ENCODE measurements around the gene VEGFB. TPM values are rescaled to one million over a fixed set of nuclear protein-coding genes. Genes with fewer than 3 reads are reported as not detected.
A peak's percentile ranks its signal among the peaks of the same experiment; 100 is the strongest.

The VEGFB gene
- total RNA-seq, 8 experiments from 2014 or later, result 21.2 to 72.8 (median 30.3) TPM

GRCh38 chr11:64230171-64230984 lies 4.0 kb upstream of the VEGFB start, which contains the start of gene DNAJC4:
Gene DNAJC4 (plus strand): TSS chr11:64230548. CDS start chr11:64230855, 307 bp downstream.
- Histone ChIP-seq H3K4me1 (replicated peaks in 1 of 2) (peaks cover 28 to 35% of the 10 kb centered on the region in 2 donors), H3K4me3 (peak within 1 kb of the TSS; percentile 53 to 68 (median 64)), H3K27ac (peak within 1 kb of the TSS; percentile 88 to 92)
- peak; percentile 42 to 76 (median 68) for ATAC-seq (replicated peaks in 6 of 8)
- WGBS, 10 experiments, result 0 to 5% (median 2%) methylated on average over 3 to 14 of the region's 62 CpGs; no CpG with 5 or more reads in 4 of the 10 experiments
- in situ Hi-C loops (cut with MboI; ENCODE audit: low pct_unique_long_range_greater_than_20kb in 2 of 9, low sequenced_read_pairs in 9 of 9, unreplicated experiment in 9 of 9), result no loop called here

DNA sequence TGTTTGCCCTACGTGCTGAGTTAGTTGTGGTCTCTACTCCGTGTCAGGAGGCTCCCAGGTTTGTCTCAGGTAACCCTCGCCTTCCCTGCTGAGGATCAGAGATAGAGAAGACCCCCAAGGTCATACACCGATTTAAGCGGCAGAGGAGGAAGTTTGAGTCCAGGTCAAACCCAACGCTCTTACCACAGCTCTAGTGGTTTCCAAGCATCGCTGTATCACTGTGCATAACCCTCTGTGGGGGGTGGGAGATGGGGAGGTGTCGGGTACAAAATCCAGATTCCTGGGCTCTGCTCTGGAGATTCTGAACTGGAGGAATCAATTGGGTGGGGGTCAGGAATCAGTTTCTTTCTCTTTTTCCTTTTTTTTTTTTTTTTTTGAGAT lies 3.4 kb upstream of the VEGFB start:
- Histone ChIP-seq H3K4me3 (peak overlapping the region; percentile 53 to 68 (median 64)), H3K4me1 (replicated peaks in 1 of 2) (peaks cover 27 to 38% of the 10 kb centered on the region in 2 donors), H3K27ac (peak overlapping the region; percentile 88 to 92)
- WGBS, 10 experiments, result 0 to 20% (median 5%) methylated on average over 1 to 4 of the region's 8 CpGs; no CpG with 5 or more reads in 5 of the 10 experiments
- in situ Hi-C loops (cut with MboI; ENCODE audit: low pct_unique_long_range_greater_than_20kb in 2 of 9, low sequenced_read_pairs in 9 of 9, unreplicated experiment in 9 of 9), result no loop called here
- no peak for ATAC-seq (replicated peaks in 6 of 8)

DNA sequence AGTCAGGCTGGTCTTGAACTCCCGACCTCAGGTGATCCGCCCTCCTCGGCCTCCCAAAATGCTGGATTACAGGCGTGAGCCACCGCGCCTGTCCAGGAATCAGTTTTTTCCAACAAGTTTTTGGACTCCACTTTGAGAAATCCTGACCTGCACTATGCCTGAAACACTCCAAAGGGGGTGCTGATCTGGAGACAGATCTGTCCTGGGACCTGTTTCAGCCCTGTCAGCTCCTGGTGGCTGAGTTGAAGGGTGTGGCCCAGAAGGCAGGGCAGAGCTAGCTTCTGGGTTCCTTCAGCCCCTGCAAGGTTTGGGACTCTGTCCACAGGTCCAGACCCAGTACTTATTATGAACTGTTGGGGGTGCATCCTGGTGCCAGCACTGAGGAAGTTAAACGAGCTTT lies 2.8 kb upstream of the VEGFB start:
- 80 to 96% (median 94%) methylated on average over 4 to 7 of the region's 7 CpGs; no CpG with 5 or more reads in 7 of the 10 experiments for WGBS, 10 experiments
- Histone ChIP-seq H3K4me3 (peak overlapping the region in 4 of 5 donors; percentile 62 to 68 (median 64)), H3K4me1 (replicated peaks in 1 of 2) (peaks cover 26 to 38% of the 10 kb centered on the region in 2 donors), H3K27ac (no peak overlapping the region)
- no peak for ATAC-seq (replicated peaks in 6 of 8)
- in situ Hi-C loops (cut with MboI; ENCODE audit: low pct_unique_long_range_greater_than_20kb in 2 of 9, low sequenced_read_pairs in 9 of 9, unreplicated experiment in 9 of 9), result no loop called here

DNA sequence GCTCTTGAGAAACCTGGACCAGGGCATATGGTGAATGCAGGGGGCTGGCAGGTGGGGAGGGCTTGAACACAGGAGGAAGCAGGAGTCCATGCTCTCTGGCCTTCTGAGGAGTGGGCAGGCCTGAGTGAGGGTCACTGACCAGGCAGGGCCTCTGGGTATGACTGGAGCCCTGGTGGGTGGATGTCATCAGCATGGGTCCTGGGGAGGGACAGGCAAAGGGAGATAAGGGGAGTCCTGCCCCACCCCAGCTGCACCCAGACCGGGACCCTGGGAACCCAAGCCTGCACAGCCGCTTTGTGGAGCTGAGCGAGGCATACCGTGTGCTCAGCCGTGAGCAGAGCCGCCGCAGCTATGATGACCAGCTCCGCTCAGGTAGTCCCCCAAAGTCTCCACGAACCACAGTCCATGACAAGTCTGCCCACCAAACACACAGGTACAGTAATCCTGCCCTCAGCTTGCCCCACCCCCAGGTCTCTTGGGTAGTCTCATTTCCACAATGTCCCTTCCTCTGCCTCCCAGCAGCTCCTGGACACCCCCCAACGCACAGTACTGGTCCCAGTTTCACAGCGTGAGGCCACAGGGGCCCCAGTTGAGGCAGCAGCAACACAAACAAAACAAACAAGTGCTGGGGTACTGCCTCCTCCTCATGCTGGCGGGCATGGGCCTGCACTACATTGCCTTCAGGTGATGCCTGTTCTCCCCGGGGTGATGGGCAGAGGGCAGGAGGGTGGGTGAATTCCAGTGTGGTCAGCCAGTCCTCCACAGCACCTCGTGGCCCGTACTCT lies 2.0 kb upstream of the VEGFB start:
- Histone ChIP-seq H3K4me1 (replicated peaks in 1 of 2) (peaks cover 18 to 31% of the 10 kb centered on the region in 2 donors), H3K4me3 (no peak overlapping the region), H3K27ac (no peak overlapping the region)
- whole genome bisulfite sequencing, 10 experiments, result 20 to 95% (median 83%) methylated on average over 1 to 8 of the region's 15 CpGs; no CpG with 5 or more reads in 4 of the 10 experiments
- in situ Hi-C loops (cut with MboI; ENCODE audit: low pct_unique_long_range_greater_than_20kb in 2 of 9, low sequenced_read_pairs in 9 of 9, unreplicated experiment in 9 of 9), result no loop called here
- ATAC-seq (replicated peaks in 6 of 8), result no peak

DNA sequence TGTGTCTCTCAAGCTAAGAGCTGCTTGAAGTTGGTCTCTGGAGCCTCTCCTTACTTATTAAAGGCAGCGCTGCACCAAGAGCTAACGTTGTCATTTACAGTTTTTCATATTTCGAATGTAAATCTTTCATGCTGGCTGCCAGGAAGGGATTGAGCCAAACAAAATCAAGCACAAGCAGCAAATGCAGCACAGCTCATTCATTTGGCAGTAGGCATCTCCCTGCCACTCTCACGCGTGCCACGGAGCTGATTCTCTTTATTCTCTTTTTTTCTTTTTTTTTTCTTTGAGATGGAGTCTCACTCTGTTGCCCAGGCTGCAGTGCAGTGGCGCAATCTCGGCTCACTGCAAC lies 1.4 kb upstream of the VEGFB start:
- in situ Hi-C loops (cut with MboI; ENCODE audit: low pct_unique_long_range_greater_than_20kb in 2 of 9, low sequenced_read_pairs in 9 of 9, unreplicated experiment in 9 of 9), result no loop called here
- no peak for ATAC-seq (replicated peaks in 6 of 8)
- Histone ChIP-seq H3K27ac (no peak overlapping the region), H3K4me3 (no peak overlapping the region), H3K4me1 (replicated peaks in 1 of 2) (peaks cover 15 to 29% of the 10 kb centered on the region in 2 donors)
- WGBS, 10 experiments, result 30 to 100% (median 91%) methylated on average over 1 to 8 of the region's 8 CpGs; no CpG with 5 or more reads in 1 of the 10 experiments

- peaks cover 8 to 25% of the 10 kb centered on the region in 2 donors for H3K4me1 ChIP-seq (replicated peaks in 1 of 2)
- ATAC-seq (replicated peaks in 6 of 8), result peak; percentile 14 to 45 (median 38)
- peak overlapping the region; percentile 38 to 66 (median 53) for H3K4me3 ChIP-seq
- in situ Hi-C loops (cut with MboI; ENCODE audit: low pct_unique_long_range_greater_than_20kb in 2 of 9, low sequenced_read_pairs in 9 of 9, unreplicated experiment in 9 of 9), result no loop called here
- peak overlapping the region; percentile 42 to 77 for H3K27ac ChIP-seq
- 0% methylated on average over 1 of the region's 80 CpGs; no CpG with 5 or more reads in 9 of the 10 experiments for WGBS, 10 experiments
Observed at GRCh38 chr11:64234647-64235379, 429 bp downstream of the VEGFB start.

DNA sequence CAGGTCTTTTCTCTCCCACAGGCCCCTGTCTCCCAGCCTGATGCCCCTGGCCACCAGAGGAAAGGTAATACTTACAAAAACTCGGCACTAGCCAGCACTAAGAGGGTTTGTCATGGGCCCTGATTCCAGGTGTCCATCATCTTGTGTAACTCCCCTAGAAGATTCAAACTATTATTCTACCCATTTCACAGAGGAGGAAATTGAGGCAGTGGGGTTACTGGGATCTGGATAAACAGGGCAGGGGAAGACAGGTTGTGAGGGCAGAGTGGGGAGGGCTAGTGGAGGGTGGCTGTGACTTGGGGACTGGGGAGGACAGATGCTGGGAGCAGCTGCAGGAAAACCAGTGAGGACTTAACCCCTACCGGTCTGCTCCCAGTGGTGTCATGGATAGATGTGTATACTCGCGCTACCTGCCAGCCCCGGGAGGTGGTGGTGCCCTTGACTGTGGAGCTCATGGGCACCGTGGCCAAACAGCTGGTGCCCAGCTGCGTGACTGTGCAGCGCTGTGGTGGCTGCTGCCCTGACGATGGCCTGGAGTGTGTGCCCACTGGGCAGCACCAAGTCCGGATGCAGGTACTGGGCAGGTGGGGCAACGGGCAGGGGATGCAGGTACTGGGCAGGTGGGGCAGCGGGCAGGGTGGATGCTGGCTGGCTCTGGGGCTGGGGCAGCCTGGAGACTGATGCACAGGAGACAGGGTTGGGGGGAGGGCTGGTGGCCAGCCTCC lies 1.2 kb downstream of the VEGFB start:
- H3K27ac ChIP-seq, result peak overlapping the region in 1 of 2 donors; percentile 77
- ATAC-seq (replicated peaks in 6 of 8), result no peak
- 67 to 98% (median 79%) methylated on average over 1 to 6 of the region's 12 CpGs; no CpG with 5 or more reads in 7 of the 10 experiments for WGBS, 10 experiments
- in situ Hi-C loops (cut with MboI; ENCODE audit: low pct_unique_long_range_greater_than_20kb in 2 of 9, low sequenced_read_pairs in 9 of 9, unreplicated experiment in 9 of 9), result no loop called here
- peak overlapping the region; percentile 38 to 66 (median 53) for H3K4me3 ChIP-seq
- peaks cover 13 to 30% of the 10 kb centered on the region in 2 donors for H3K4me1 ChIP-seq (replicated peaks in 1 of 2)

GRCh38 chr11:64237484-64237951 lies 3.1 kb downstream of the VEGFB start:
- Histone ChIP-seq H3K4me1 (replicated peaks in 1 of 2) (peaks cover 9 to 27% of the 10 kb centered on the region in 2 donors), H3K27ac (no peak overlapping the region)
- 77 to 100% methylated on average over 1 to 4 of the region's 12 CpGs; no CpG with 5 or more reads in 8 of the 10 experiments for WGBS, 10 experiments

DNA sequence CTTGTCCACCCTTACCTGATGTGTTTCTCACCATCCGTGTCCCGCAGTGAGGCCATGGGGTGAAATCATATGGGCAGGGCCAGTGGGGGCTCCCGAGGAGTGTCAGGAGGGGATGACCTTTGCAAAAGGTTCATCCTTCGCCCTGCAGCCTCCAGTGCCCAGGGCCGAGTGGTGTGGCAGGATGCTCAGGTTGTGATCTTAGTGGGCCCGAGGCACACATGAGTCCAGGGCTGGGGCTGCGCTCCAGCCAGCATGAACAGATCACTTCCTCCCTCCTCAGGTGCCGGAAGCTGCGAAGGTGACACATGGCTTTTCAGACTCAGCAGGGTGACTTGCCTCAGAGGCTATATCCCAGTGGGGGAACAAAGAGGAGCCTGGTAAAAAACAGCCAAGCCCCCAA lies 3.7 kb downstream of the VEGFB start:
- in situ Hi-C loops (cut with MboI; ENCODE audit: low pct_unique_long_range_greater_than_20kb in 2 of 9, low sequenced_read_pairs in 9 of 9, unreplicated experiment in 9 of 9), result no loop called here
- no peak overlapping the region for H3K27ac ChIP-seq
- 83 to 100% (median 100%) methylated on average over 1 to 7 of the region's 9 CpGs; no CpG with 5 or more reads in 5 of the 10 experiments for WGBS, 10 experiments

More at GRCh38 chr11:64237484-64237951, 3.1 kb downstream of the VEGFB start:
- ATAC-seq (replicated peaks in 6 of 8), result no peak
- in situ Hi-C loops (cut with MboI; ENCODE audit: low pct_unique_long_range_greater_than_20kb in 2 of 9, low sequenced_read_pairs in 9 of 9, unreplicated experiment in 9 of 9), result no loop called here
- H3K4me3 ChIP-seq, result no peak overlapping the region

GRCh38 chr11:64238999-64239398 lies 4.6 kb downstream of the VEGFB start:
- in situ Hi-C loops (cut with MboI; ENCODE audit: low pct_unique_long_range_greater_than_20kb in 2 of 9, low sequenced_read_pairs in 9 of 9, unreplicated experiment in 9 of 9), result no loop called here
- WGBS, 10 experiments, result 53 to 100% (median 88%) methylated on average over 1 to 4 of the region's 5 CpGs; no CpG with 5 or more reads in 3 of the 10 experiments
- Histone ChIP-seq H3K4me1 (replicated peaks in 1 of 2) (peaks cover 11 to 23% of the 10 kb centered on the region in 2 donors), H3K4me3 (no peak overlapping the region), H3K27ac (no peak overlapping the region)
- no peak for ATAC-seq (replicated peaks in 6 of 8)

More for the DNA sequence above, 3.7 kb downstream of the VEGFB start:
- no peak for ATAC-seq (replicated peaks in 6 of 8)
- Histone ChIP-seq H3K4me3 (no peak overlapping the region), H3K4me1 (replicated peaks in 1 of 2) (peaks cover 11 to 30% of the 10 kb centered on the region in 2 donors)

DNA sequence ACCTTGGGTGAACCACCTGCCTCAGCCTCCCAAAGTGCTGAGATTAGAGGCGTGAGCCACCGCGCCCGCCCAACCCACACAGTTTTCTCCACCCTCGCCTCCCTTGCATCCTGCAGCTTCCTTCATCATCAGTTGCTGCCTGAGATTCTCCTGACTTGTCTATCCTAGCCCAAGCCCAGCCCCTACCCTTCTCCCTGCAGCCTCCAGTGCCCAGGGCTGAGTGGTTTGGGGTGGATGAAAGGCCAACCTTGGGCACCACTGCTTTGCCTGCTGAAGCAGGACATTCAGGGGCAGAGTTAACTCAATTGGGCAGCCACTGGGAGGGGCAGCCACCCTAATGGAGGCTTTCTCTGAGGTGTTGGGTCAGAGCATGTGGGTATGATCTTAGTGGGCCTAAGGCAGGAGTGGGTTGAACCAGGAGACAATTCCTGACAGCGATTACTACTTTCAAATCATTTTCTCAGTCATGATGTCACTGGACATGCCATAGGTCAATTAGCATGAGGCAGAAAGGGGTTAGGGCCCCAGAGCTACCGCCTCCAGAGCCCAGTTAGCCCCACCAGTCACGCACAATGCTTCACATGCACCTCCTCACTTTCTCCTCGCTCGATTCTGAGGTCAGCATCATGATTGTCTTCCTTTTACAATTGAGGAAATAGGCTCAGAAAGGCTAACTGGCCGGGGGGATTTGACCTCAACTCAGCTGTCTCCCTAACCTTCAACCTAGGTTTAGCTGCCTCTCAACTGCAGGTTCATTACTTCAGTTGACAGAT lies 5.5 kb downstream of the VEGFB start:
- Histone ChIP-seq H3K4me1 (replicated peaks in 1 of 2) (peaks cover 11 to 22% of the 10 kb centered on the region in 2 donors), H3K4me3 (peak overlapping the region; percentile 52 to 81 (median 65)), H3K27ac (peak overlapping the region; percentile 90 to 99)
- in situ Hi-C loops (cut with MboI; ENCODE audit: low pct_unique_long_range_greater_than_20kb in 2 of 9, low sequenced_read_pairs in 9 of 9, unreplicated experiment in 9 of 9), result no loop called here
- 0 to 100% (median 68%) methylated on average over 1 to 8 of the region's 11 CpGs; no CpG with 5 or more reads in 1 of the 10 experiments for WGBS, 10 experiments
- no peak for ATAC-seq (replicated peaks in 6 of 8)

Measured in motor neuron (in vitro differentiated cells).